H9 (cell line): ENCODE measurements around the gene SLC9A9. TPM values are rescaled to one million over a fixed set of nuclear protein-coding genes. Genes with fewer than 3 reads are reported as not detected.
A peak's percentile ranks its signal among the peaks of the same experiment; 100 is the strongest.

Source experiments
- DNase-seq: peaks from one replicate; pipeline ENCODE4 v3.0.0-alpha.2; 2017
- H2AFZ ChIP-seq: one replicate; pipeline ENCODE4 v1.6.1; 2013; ENCODE audit warnings: mild to moderate bottlenecking, low read length, control low read depth, moderate library complexity
- H2AK5ac ChIP-seq: 2 replicates; pipeline ENCODE4 v1.6.1; 2013; ENCODE audit warnings: low read length, control low read depth, mixed read lengths; ENCODE audit not compliant: insufficient read length
- H2BK120ac ChIP-seq: one replicate; pipeline ENCODE4 v1.6.1; 2013; ENCODE audit warnings: low read depth, mild to moderate bottlenecking, low read length, control low read depth, inconsistent platforms; ENCODE audit not compliant: poor library complexity, severe bottlenecking
- H2BK12ac ChIP-seq: 2 replicates; pipeline ENCODE4 v1.6.1; 2013; ENCODE audit warnings: low read length, control low read depth, mixed read lengths, low read depth; ENCODE audit not compliant: insufficient read length
- H2BK15ac ChIP-seq: 2 replicates; pipeline ENCODE4 v1.6.1; 2013; ENCODE audit warnings: low read depth, low read length, control low read depth
- H2BK20ac ChIP-seq: one replicate; pipeline ENCODE4 v1.6.1; 2013; ENCODE audit warnings: low read depth, mild to moderate bottlenecking, low read length, control low read depth, inconsistent platforms; ENCODE audit not compliant: poor library complexity, severe bottlenecking
- H2BK5ac ChIP-seq: 2 replicates; pipeline ENCODE4 v1.6.1; 2013; ENCODE audit warnings: low read length, control low read depth, mixed read lengths; ENCODE audit not compliant: insufficient read length
- H3K14ac ChIP-seq: 2 replicates; pipeline ENCODE4 v1.6.1; 2013; ENCODE audit warnings: low read length, control low read depth; ENCODE audit not compliant: insufficient read depth
- H3K18ac ChIP-seq: 2 replicates; pipeline ENCODE4 v1.6.1; 2013; ENCODE audit warnings: low read depth, mild to moderate bottlenecking, mixed read lengths, low read length, control low read depth; ENCODE audit not compliant: insufficient read length
- H3K23ac ChIP-seq: 2 replicates; pipeline ENCODE4 v1.6.1; 2013; ENCODE audit warnings: low read length, control low read depth, mixed read lengths, low read depth; ENCODE audit not compliant: insufficient read length
- H3K23me2 ChIP-seq: 2 replicates; pipeline ENCODE4 v1.6.1; 2013; ENCODE audit warnings: low read depth, mild to moderate bottlenecking, mixed read lengths, low read length, control low read depth; ENCODE audit not compliant: insufficient read length, poor library complexity, severe bottlenecking
- H3K27ac ChIP-seq: 2 replicates; pipeline ENCODE4 v1.5.1; 2013; ENCODE audit warnings: low read length, control low read depth, mixed read lengths, low read depth; ENCODE audit not compliant: insufficient read length
- H3K27me3 ChIP-seq: 2 replicates; pipeline ENCODE4 v1.6.1; 2013; ENCODE audit warnings: low read length, control low read depth, inconsistent platforms; ENCODE audit not compliant: insufficient read depth
- H3K4ac ChIP-seq: 2 replicates; pipeline ENCODE4 v1.6.1; 2013; ENCODE audit warnings: low read depth, mild to moderate bottlenecking, control low read depth, inconsistent platforms, low read length, moderate library complexity
- H3K4me1 ChIP-seq: 2 replicates; pipeline ENCODE4 v1.6.1; 2013; ENCODE audit warnings: low read length, control low read depth, inconsistent platforms; ENCODE audit not compliant: insufficient read depth
- H3K4me2 ChIP-seq: 2 replicates; pipeline ENCODE4 v1.6.1; 2013; ENCODE audit warnings: low read length, control low read depth, mixed read lengths; ENCODE audit not compliant: insufficient read length, insufficient read depth
- H3K56ac ChIP-seq: 2 replicates; pipeline ENCODE4 v1.6.1; 2013; ENCODE audit warnings: low read depth, mild to moderate bottlenecking, mixed read lengths, low read length, control low read depth; ENCODE audit not compliant: insufficient read length
- H3K79me1 ChIP-seq: 2 replicates; pipeline ENCODE4 v1.6.1; 2013; ENCODE audit warnings: low read depth, mild to moderate bottlenecking, moderate library complexity, low read length, control low read depth, inconsistent platforms; ENCODE audit not compliant: insufficient read depth, poor library complexity, severe bottlenecking
- H3K79me2 ChIP-seq: 2 replicates; pipeline ENCODE4 v1.6.1; 2013; ENCODE audit warnings: low read length, control low read depth, inconsistent platforms; ENCODE audit not compliant: insufficient read depth
- H3K9ac ChIP-seq: 2 replicates; pipeline ENCODE4 v1.6.1; 2013; ENCODE audit warnings: low read length, control low read depth, mixed read lengths; ENCODE audit not compliant: insufficient read length; ENCODE audit errors: extremely low read depth
- H3K9me3 ChIP-seq: one replicate; pipeline ENCODE4 v1.6.1; 2013; ENCODE audit warnings: low read depth, low read length, inconsistent platforms; ENCODE audit not compliant: control insufficient read depth
- H3T11ph ChIP-seq: one replicate; pipeline ENCODE4 v1.6.1; 2013; ENCODE audit warnings: mild to moderate bottlenecking, low read length, control low read depth, inconsistent platforms
- H4K20me1 ChIP-seq: one replicate; pipeline ENCODE4 v1.6.1; 2013; ENCODE audit not compliant: control insufficient read depth, insufficient read length, insufficient read depth
- H4K5ac ChIP-seq: 2 replicates; pipeline ENCODE4 v1.6.1; 2013; ENCODE audit warnings: low read depth, mild to moderate bottlenecking, mixed read lengths, low read length, control low read depth; ENCODE audit not compliant: insufficient read length
- H4K8ac ChIP-seq: replicated peaks from 2 replicates; pipeline ENCODE4 v1.6.1; 2013; ENCODE audit warnings: low read length, control low read depth, mixed read lengths, low read depth; ENCODE audit not compliant: insufficient read length
- H4K91ac ChIP-seq: 2 replicates; pipeline ENCODE4 v1.6.1; 2013; ENCODE audit warnings: low read depth, mild to moderate bottlenecking, moderate library complexity, mixed read lengths, low read length, control low read depth; ENCODE audit not compliant: insufficient read length
- H3K27ac Mint-ChIP-seq, 3 experiments: 2 replicates in 2 of 3; 3 replicates in 1 of 3; pipeline ENCODE4 v1.8.0; 2020 to 2021; ENCODE audit warnings: mixed read lengths in 3 of 3, mild to moderate bottlenecking in 1 of 3, moderate library complexity in 1 of 3
- H3K27me3 Mint-ChIP-seq: 2 replicates; pipeline ENCODE4 v1.8.0; 2021; ENCODE audit warnings: low read depth, mild to moderate bottlenecking, moderate library complexity, mixed read lengths
- H3K36me3 Mint-ChIP-seq, 3 experiments: 2 replicates in 2 of 3; 3 replicates in 1 of 3; pipeline ENCODE4 v1.8.0; 2020 to 2021; ENCODE audit warnings: low read depth in 3 of 3, mixed read lengths in 3 of 3; ENCODE audit not compliant: insufficient read depth in 1 of 3
- H3K4me1 Mint-ChIP-seq, 2 experiments: 2 replicates each; pipeline ENCODE4 v1.8.0; 2020; ENCODE audit warnings: mixed read lengths in 2 of 2
- H3K4me3 Mint-ChIP-seq, 2 experiments: 2 replicates in 1 of 2; 3 replicates in 1 of 2; pipeline ENCODE4 v1.8.0; 2020 to 2021; ENCODE audit warnings: mild to moderate bottlenecking in 2 of 2, mixed read lengths in 2 of 2, moderate library complexity in 1 of 2
- H3K9me3 Mint-ChIP-seq, 2 experiments: 2 replicates in 1 of 2; 3 replicates in 1 of 2; pipeline ENCODE4 v1.8.0; 2020; ENCODE audit warnings: mild to moderate bottlenecking in 2 of 2, mixed read lengths in 2 of 2, moderate library complexity in 1 of 2
- WGBS: extraction: QIAGEN DNeasy Blood & Tissue Kit; methylation state at CpG from one replicate; pipeline ENCODE4 v1.1.7; 2013; ENCODE audit warnings: missing lambda C conversion rate, low lambda C conversion rate, mixed read lengths; ENCODE audit not compliant: insufficient read length; ENCODE audit errors: extremely low coverage; 5-methylcytosine and 5-hydroxymethylcytosine counted together
- total RNA-seq: library from RNA; stranded (reverse); gene quantifications from 2 replicates; pipeline ENCODE4 v1.2.1, GENCODE V29; 2021
- TF ChIP-seq, protein P1 (sequence below): fragments of 200-600 bp; sonication (generic); conservative IDR thresholded peaks from 3 replicates; pipeline ENCODE4 v1.8.0; 2021; ENCODE audit warnings: antibody characterized with exemption, mild to moderate bottlenecking

SLC9A9 gene
- total RNA-seq, 1 experiment from 2014 or later = 0.35 TPM

DNA sequence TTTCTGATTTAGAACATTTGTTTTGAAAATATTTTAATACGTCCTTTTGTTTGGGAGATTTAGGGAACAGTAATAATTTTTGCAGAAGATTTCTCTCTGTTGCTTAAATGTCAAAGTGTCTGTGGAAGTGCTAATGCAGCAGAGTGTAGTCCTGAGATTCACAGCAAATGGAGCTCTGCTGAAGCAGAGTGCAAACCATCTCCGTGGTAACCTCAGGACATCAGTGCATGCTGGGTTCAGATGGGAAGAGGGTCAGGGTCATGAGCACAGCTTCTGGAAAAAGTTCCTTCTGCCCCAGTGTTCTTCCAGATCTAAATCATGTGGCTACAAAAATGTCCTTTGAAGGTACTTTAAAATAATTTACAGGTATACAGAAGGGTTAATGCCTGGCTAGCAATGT, 39.9 kb upstream of the SLC9A9 start:
- no peak overlapping the region for H2AK5ac ChIP-seq
- no peak for DNase-seq
- no peaks in the 10 kb centered on the region for H3K79me2 ChIP-seq
- no peak overlapping the region for H2BK5ac ChIP-seq
- no peak overlapping the region for H3K18ac ChIP-seq
- H3K27me3 ChIP-seq = no peaks in the 10 kb centered on the region
- H3K9me3 Mint-ChIP-seq = peaks cover 1 to 4% of the 10 kb centered on the region in 2 experiments; a peak in 3 of 5 replicates
- H4K20me1 ChIP-seq = no peaks in the 10 kb centered on the region
- H3K36me3 Mint-ChIP-seq = peaks cover 0 to 2% (median 0%) of the 10 kb centered on the region in 3 experiments; a peak in 1 of 7 replicates
- peaks cover 4% of the 10 kb centered on the region; the same call in 1 of the 2 replicates for H3K4me1 ChIP-seq
- peaks cover 2% of the 10 kb centered on the region; the same call in 1 of the 2 replicates for H3K27me3 Mint-ChIP-seq
- no peak overlapping the region for H2BK20ac ChIP-seq
- no peaks in the 10 kb centered on the region for H3K9me3 ChIP-seq
- H2AFZ ChIP-seq = no peak overlapping the region
- TF ChIP-seq, protein P1, sequence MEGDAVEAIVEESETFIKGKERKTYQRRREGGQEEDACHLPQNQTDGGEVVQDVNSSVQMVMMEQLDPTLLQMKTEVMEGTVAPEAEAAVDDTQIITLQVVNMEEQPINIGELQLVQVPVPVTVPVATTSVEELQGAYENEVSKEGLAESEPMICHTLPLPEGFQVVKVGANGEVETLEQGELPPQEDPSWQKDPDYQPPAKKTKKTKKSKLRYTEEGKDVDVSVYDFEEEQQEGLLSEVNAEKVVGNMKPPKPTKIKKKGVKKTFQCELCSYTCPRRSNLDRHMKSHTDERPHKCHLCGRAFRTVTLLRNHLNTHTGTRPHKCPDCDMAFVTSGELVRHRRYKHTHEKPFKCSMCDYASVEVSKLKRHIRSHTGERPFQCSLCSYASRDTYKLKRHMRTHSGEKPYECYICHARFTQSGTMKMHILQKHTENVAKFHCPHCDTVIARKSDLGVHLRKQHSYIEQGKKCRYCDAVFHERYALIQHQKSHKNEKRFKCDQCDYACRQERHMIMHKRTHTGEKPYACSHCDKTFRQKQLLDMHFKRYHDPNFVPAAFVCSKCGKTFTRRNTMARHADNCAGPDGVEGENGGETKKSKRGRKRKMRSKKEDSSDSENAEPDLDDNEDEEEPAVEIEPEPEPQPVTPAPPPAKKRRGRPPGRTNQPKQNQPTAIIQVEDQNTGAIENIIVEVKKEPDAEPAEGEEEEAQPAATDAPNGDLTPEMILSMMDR = no peak
- H3K14ac ChIP-seq = no peak overlapping the region
- H4K8ac ChIP-seq = no peak overlapping the region
- H3K4ac ChIP-seq = no peak overlapping the region
- no peak overlapping the region for H3K27ac ChIP-seq
- H3K79me1 ChIP-seq = no peaks in the 10 kb centered on the region
- H3K4me3 Mint-ChIP-seq = 0 out of 5 replicates have a peak overlapping the region, but pooled peaks of 1 of the 2 experiments have one; percentile 10
- H3T11ph ChIP-seq = no peak overlapping the region
- H3K23me2 ChIP-seq = no peaks in the 10 kb centered on the region
- no peak overlapping the region for H3K4me2 ChIP-seq
- no peak overlapping the region for H2BK120ac ChIP-seq
- H2BK12ac ChIP-seq = no peak overlapping the region
- H3K23ac ChIP-seq = no peak overlapping the region
- 100% methylated on average over 1 of the region's 2 CpGs for WGBS
- no peak overlapping the region for H2BK15ac ChIP-seq
- peak overlapping the region; percentile 32 to 69 (median 35); a peak in 4 of 7 replicates for H3K27ac Mint-ChIP-seq
- no peak overlapping the region for H3K9ac ChIP-seq
- H4K91ac ChIP-seq = no peak overlapping the region
- H4K5ac ChIP-seq = no peak overlapping the region
- peaks cover 27 to 33% of the 10 kb centered on the region in 2 experiments for H3K4me1 Mint-ChIP-seq
- no peak overlapping the region for H3K56ac ChIP-seq
